Fibroblast of villous mesenchyme (primary cell): ENCODE measurements around the gene RCAN2. TPM values are rescaled to one million over a fixed set of nuclear protein-coding genes. Genes with fewer than 3 reads are reported as not detected.

ENCODE experiments used
- DNase-seq: peaks from one replicate; pipeline ENCODE4 v3.0.0-alpha.2; 2010; ENCODE audit warnings: low read depth
- H3K4me3 ChIP-seq: 2 replicates; pipeline ENCODE4 v1.5.1; 2011; ENCODE audit warnings: low read depth, mild to moderate bottlenecking, low read length
- CTCF ChIP-seq: IDR thresholded peaks from 2 replicates; pipeline ENCODE4 v1.5.1; 2012; ENCODE audit warnings: low read depth, mild to moderate bottlenecking, low read length; ENCODE audit not compliant: insufficient read depth
- total RNA-seq: library from RNA; depleted of rRNA; stranded (reverse); fragments of >200 nt; gene quantifications from 2 replicates; pipeline ENCODE4 v1.2.3, GENCODE V29; 2012

Gene RCAN2
- total RNA-seq, 1 donor, result 1.7 TPM

GRCh38 chr6:46353528-46353927 is 137.7 kb downstream of the RCAN2 start:
- no peak for TF ChIP-seq CTCF
- no peak for DNase-seq

GRCh38 chr6:46352541-46353268 is 138.5 kb downstream of the RCAN2 start:
- no peak for TF ChIP-seq CTCF
- no peak for DNase-seq
- H3K4me3 ChIP-seq, result no peak overlapping the region

More at GRCh38 chr6:46353528-46353927, 137.7 kb downstream of the RCAN2 start:
- no peak overlapping the region for H3K4me3 ChIP-seq

- H3K4me3 ChIP-seq, result no peak overlapping the region
- no peak for DNase-seq
- TF ChIP-seq CTCF, result no peak
These were observed 140.5 kb downstream of the RCAN2 start for GRCh38 chr6:46350714-46351113.

- no peak for DNase-seq
- no peak overlapping the region for H3K4me3 ChIP-seq
- no peak for TF ChIP-seq CTCF
These were observed 143.6 kb downstream of the RCAN2 start for GRCh38 chr6:46347669-46348068.

GRCh38 chr6:46340246-46340645 is 151.0 kb downstream of the RCAN2 start:
- DNase-seq, result no peak
- TF ChIP-seq CTCF, result no peak
- no peak overlapping the region for H3K4me3 ChIP-seq

- no peak for DNase-seq
- no peak for TF ChIP-seq CTCF
- H3K4me3 ChIP-seq, result no peak overlapping the region
These were observed 153.1 kb downstream of the RCAN2 start for GRCh38 chr6:46338131-46338530.

- DNase-seq, result no peak
- TF ChIP-seq CTCF, result no peak
- H3K4me3 ChIP-seq, result no peak overlapping the region
These were observed 156.8 kb downstream of the RCAN2 start for GRCh38 chr6:46334442-46334841.
